A549 (cell line): ENCODE data around the gene GBP2.

Source experiments
- CTCF ChIP-seq: fragments of >200 bp; sonication (Bioruptor Twin); formaldehyde crosslinking; IDR thresholded peaks from 3 replicates; pipeline ENCODE4 v1.5.1; 2016
- RFX5 ChIP-seq: fragments of 450-650 bp; IDR thresholded peaks from 2 replicates; pipeline ENCODE4 v1.7.1; 2014; ENCODE audit warnings: antibody characterized with exemption, mild to moderate bottlenecking, moderate library complexity
- TP53 ChIP-seq: fragments of 250-450 bp; sonication (Bioruptor Pico); IDR thresholded peaks from 2 replicates; pipeline ENCODE4 v1.5.0; 2021; ENCODE audit warnings: mild to moderate bottlenecking, moderate library complexity

GRCh38 chr1:89171067-89171438, 45.1 kb upstream of the GBP2 start:
- TF ChIP-seq CTCF, result no peak
- no peak for TF ChIP-seq RFX5
- TF ChIP-seq TP53 (CRISPR knock-in tag), result no peak
